Measurements from ENCODE around the gene FBLN2.

FBLN2 gene

DNA sequence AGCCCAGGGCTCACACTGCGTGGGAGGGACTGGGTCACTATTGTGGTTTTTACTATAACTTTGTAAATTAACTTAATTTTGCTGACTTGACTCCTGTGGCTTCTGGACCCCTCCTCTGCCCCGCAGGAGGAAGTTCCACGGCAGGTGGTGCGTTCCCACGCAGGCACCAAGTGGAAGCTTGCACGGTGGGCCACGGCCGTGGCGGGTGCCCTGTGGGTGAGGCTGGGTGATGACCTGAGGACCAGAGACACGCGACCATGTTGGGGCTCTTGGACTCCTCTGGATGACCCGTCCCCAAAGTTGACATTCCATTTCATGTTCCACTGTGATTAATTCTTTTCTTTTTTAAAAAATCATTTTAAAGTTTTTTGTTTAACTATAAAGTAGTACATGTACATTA lies 89.0 kb downstream of the FBLN2 start:
- no peak overlapping the region for H3K27ac ChIP-seq
- TF ChIP-seq, protein P1, sequence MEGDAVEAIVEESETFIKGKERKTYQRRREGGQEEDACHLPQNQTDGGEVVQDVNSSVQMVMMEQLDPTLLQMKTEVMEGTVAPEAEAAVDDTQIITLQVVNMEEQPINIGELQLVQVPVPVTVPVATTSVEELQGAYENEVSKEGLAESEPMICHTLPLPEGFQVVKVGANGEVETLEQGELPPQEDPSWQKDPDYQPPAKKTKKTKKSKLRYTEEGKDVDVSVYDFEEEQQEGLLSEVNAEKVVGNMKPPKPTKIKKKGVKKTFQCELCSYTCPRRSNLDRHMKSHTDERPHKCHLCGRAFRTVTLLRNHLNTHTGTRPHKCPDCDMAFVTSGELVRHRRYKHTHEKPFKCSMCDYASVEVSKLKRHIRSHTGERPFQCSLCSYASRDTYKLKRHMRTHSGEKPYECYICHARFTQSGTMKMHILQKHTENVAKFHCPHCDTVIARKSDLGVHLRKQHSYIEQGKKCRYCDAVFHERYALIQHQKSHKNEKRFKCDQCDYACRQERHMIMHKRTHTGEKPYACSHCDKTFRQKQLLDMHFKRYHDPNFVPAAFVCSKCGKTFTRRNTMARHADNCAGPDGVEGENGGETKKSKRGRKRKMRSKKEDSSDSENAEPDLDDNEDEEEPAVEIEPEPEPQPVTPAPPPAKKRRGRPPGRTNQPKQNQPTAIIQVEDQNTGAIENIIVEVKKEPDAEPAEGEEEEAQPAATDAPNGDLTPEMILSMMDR (conservative IDR thresholded peaks at IDR 0.05), result no peak

DNA sequence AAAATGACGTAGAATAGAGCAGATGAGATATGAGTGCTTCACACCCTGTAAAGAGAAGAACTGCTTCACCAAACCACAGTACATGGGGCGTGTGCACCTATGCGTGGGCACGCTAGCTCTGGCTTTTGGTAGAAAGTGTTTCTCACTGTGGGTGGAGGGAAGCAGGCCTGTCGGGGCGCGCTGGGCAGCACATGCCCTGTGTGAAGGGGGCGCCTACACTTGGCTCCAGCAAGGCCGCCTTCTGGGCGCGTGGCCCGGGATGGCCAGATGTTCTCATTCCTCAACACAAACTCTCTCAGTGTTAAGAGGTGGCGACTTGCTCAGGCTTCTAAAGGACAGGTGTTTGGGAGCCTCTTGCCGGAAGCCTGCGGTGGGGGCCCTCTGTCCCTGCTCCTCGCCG lies 90.0 kb downstream of the FBLN2 start:
- TF ChIP-seq, protein P1 (conservative IDR thresholded peaks at IDR 0.05), result no peak
- no peak overlapping the region for H3K27ac ChIP-seq

DNA sequence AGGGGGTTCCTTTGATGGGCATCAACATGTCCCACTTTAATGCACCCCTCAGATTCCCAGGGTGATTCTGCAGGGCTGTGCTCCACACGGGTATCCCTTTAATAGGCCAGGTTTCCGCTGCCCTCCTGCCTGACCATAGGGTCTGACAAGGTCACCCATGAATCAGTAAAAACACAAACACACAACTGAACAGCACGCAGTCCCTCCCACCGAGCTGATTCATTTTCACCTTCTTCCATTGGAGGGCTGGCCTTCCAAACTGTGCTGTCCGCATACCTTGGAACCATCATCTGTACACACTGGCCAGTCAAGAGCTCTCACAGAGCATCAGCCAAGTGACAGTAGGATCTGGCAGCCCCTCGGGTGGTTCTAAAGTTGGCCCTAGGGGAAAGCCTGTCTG lies 93.7 kb downstream of the FBLN2 start:
- TF ChIP-seq, protein P1 (conservative IDR thresholded peaks at IDR 0.05), result no peak
- no peak overlapping the region for H3K27ac ChIP-seq

DNA sequence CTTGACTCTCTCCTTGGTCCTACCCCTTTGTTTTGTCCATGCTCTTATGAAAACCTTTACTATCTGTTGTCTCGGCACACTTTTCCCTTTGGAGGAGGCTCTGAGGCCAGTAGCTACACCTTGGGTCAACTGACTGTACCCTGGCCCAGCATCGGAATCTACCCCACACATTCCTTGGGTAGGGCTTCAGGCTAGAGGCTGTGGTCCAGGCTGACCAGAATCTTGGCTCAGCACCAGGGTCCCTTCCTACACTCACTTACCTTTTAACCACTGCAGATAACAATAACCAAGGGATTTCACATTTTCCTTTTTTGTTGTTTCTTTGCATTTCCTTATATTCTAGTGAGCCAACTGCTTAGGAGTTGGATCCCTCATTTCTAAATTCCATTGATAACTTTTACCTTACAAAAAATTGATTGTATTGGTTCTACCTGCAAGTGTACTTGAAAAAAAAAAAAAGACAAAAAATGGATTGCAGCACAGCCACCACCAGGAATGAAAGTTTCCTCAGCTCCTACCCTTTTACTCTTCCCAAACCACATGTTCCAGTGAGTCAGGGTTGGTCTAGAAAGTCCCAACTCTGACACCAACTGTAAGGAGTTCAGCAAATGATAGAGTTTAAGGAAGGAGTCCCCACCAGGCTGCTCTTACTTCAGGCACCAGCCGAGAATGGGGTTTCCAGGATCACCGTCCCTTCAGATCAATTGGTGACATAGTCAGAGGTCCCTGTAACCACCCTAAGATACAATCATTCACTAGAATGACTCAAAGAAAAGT lies 95.6 kb downstream of the FBLN2 start:
- TF ChIP-seq, protein P1 (conservative IDR thresholded peaks at IDR 0.05), result no peak
- H3K27ac ChIP-seq, result no peak overlapping the region

DNA sequence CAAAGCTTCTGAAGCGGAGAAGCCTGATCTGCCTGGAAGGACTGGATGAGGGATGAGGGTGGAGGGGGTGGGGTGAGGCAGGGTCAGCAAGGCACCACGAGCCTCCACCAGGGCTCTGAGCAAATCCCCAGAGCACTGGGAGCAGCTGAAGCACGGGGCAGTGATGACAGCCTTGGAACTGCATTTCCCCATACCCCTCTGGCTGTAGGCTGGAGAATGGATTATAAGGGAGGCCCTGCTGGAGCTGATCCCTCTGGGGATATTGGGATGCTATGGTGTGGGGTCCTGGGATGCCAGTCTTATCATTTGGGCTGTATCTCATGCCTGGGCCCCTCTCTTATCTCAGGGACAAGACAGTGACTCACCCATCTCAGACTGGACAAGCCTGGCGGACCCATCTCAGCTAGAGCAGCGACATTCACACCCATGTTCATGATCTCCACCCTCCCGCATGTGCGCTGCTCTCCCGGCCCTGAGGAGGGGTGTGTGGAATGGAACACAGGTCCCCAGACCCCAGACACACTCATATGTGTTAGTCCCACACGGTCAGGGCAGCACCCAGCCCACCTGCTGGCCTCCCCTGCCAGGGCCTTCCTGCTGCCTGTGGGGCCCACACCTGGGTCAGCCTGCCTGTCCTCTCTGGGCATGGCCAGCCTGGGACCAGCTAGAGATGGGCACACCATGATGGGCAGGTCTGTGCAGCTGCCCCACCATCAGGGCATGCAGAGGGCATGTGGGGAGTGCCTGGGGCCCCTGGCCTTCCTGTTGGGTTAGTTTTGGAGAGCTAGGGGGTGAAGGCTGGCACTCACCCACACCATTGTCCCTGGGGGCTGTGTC lies 97.1 kb downstream of the FBLN2 start:
- TF ChIP-seq, protein P1 (conservative IDR thresholded peaks at IDR 0.05), result no peak

DNA sequence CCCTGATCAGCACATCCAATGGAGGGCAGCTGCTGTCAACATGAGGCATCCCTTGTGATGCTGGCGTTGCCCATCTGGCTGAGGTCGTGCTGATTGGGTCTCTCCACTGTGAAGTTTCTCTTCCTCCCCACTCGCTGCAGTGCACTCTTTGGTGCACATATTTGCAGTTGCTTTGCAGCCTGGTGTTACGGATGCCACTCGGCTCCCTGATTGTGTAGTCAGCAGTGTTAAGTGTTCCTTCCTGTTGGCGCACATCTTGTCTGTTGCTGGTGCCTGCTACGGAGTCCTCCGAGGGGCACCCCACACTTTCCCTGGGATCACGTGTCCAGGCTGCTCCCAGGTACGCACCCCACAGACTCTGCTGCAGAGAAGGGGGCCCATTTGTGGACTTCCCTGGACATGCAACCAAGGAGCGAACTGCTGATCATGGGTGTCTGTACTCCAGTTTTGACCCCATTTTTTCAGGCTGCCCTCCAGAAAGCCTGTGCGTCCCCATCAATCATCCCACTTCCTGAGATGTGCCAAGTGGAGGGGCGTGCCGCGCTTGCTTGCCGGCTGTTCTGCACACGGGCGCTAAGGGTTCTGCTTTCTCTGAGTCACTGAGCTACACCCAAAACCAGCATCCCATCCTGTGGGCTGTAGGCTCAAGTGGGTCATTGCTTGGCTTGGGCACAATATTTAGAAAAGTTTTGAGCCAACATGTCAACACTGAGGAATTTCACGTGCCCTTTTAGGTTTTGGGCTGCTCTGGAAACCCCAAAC lies 98.6 kb downstream of the FBLN2 start:
- TF ChIP-seq, protein P1 (conservative IDR thresholded peaks at IDR 0.05), result no peak
- H3K27ac ChIP-seq, result peak overlapping the region; percentile 59; the same call in 1 of the 2 replicates

More for the DNA sequence above, 97.1 kb downstream of the FBLN2 start:
- no peak overlapping the region for H3K27ac ChIP-seq

Data from VCaP (cell line).